ENCODE measurements around the gene CIRBP. TPM values are rescaled to one million over a fixed set of nuclear protein-coding genes. Genes with fewer than 3 reads are reported as not detected.
"Not testable (repeated sequence)": the region's sequence is repeated elsewhere in the genome, so short reads cannot be mapped to it uniquely, and the experiment has no call there.

CIRBP gene
- total RNA-seq, 1 donor from 2014 or later: 598 TPM

GRCh38 chr19:1313695-1314613 lies 44.8 kb downstream of the CIRBP start:
- DNase-seq: no peak

GRCh38 chr19:1315470-1316166 lies 46.5 kb downstream of the CIRBP start:
- DNase-seq: peak; percentile 54

GRCh38 chr19:1316466-1316865 lies 47.3 kb downstream of the CIRBP start:
- DNase-seq: no peak

GRCh38 chr19:1317274-1318003 lies 48.3 kb downstream of the CIRBP start:
- no peak for DNase-seq

GRCh38 chr19:1318678-1319471 lies 49.7 kb downstream of the CIRBP start:
- DNase-seq: no peak

- not testable (repeated sequence) for DNase-seq
Measured at GRCh38 chr19:1320282-1320650, 51.1 kb downstream of the CIRBP start.

GRCh38 chr19:1321539-1321938 lies 52.4 kb downstream of the CIRBP start:
- DNase-seq: no peak

- DNase-seq: no peak
Measured at GRCh38 chr19:1322198-1322981, 53.3 kb downstream of the CIRBP start.

GRCh38 chr19:1324249-1324805 lies 55.2 kb downstream of the CIRBP start:
- DNase-seq: no peak

Other genes starting within 250 kb of the CIRBP start
- gene TMEM259, start 248.2 kb upstream of the CIRBP start, total RNA-seq: 33.8 TPM
- not detected for gene RNU6-2, start 247.8 kb upstream of the CIRBP start, total RNA-seq
- 9.5 TPM for gene CNN2, start 242.7 kb upstream of the CIRBP start, total RNA-seq
- gene ABCA7, start 229.2 kb upstream of the CIRBP start, total RNA-seq: 0.78 TPM
- gene ARHGAP45, start 202.2 kb upstream of the CIRBP start, total RNA-seq: 1.7 TPM
- gene POLR2E, start 174.0 kb upstream of the CIRBP start, total RNA-seq: 31.8 TPM
- gene GPX4, start 165.3 kb upstream of the CIRBP start, total RNA-seq: 83.8 TPM
- gene SBNO2, start 95.1 kb upstream of the CIRBP start, total RNA-seq: 4.2 TPM
- gene STK11, start 63.6 kb upstream of the CIRBP start, total RNA-seq: 49.0 TPM
- gene CBARP, start 31.3 kb upstream of the CIRBP start, total RNA-seq: 6.6 TPM
- 11.9 TPM for gene ATP5F1D, start 27.6 kb upstream of the CIRBP start, total RNA-seq
- 15.3 TPM for gene MIDN, start 20.7 kb upstream of the CIRBP start, total RNA-seq
- gene FAM174C, start 6.2 kb downstream of the CIRBP start, total RNA-seq: 6.7 TPM
- 8.1 TPM for gene EFNA2, start 16.5 kb downstream of the CIRBP start, total RNA-seq
- gene NDUFS7, start 114.6 kb downstream of the CIRBP start, total RNA-seq: 26.5 TPM
- 16.7 TPM for gene GAMT, start 132.2 kb downstream of the CIRBP start, total RNA-seq
- gene DAZAP1, start 138.3 kb downstream of the CIRBP start, total RNA-seq: 35.7 TPM
- 252 TPM for gene RPS15, start 169.1 kb downstream of the CIRBP start, total RNA-seq
- gene APC2, start 180.8 kb downstream of the CIRBP start, total RNA-seq: 141 TPM
- gene C19orf25, start 209.9 kb downstream of the CIRBP start, total RNA-seq: 18.6 TPM
- gene PCSK4, start 221.0 kb downstream of the CIRBP start, total RNA-seq: 1.7 TPM
- 0.31 TPM for gene REEP6, start 221.8 kb downstream of the CIRBP start, total RNA-seq
- gene ADAMTSL5, start 243.7 kb downstream of the CIRBP start, total RNA-seq: not detected